ENCODE measurements around the gene BRD3.

Gene BRD3

DNA sequence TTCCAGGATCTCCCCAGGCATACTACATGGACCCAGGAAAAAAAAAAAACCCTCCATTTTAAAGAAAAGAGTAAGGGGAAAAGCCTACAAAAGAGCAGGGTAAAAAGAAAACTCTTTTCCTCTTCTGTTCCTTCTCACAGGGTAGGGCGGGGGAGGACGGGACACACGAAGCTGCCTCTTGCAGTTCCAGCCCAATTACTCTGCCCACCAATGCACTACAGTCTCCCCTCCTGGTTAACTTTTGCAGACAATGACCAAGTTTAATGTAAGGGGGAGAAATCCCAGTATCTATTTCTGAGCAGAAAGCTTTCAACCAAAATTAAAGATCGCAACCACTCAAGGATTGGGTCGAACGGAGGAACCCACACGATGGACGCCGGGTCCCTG, 1.3 kb downstream of the BRD3 start:
- DNase-seq (ENCODE audit: low read depth, low spot score), result no peak

DNA sequence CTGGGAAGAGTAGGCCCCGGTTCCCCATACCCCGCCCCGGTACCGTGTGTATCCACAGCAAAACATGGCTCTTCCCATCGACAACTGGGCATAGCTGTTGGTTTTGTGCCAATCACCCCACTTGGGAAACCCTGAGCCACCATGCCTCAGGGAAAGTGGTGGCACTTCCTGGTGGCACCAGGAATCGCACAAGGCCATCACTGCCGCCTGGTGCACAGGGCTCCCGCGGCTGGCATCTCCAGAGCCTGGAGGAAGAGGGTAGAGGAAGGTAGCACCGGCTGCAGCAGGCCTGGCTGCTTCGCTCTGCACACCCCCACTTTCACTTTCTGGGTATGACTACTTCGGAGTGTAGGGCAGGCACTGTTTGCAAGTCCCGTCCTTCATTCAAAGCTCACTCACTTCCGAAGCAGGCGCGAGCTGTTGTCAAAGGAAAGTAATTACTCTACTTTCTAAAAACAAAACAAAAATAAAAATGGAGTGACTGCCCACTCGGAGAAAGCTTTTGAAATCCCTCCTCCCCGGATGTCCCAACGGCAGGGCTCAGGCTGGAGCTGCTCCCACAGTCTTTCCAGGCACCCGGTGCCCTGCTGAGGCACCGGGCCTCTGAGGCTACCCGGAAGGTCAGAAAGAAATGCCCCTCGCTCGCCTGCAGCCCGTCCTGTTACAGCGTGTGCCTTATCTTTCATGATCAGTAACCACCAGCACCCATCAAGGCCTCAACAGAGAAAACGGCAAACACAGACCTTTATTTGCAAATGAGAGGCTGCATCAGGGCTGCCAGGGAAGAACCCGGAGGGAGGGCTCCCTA, 2.0 kb downstream of the BRD3 start:
- Histone ChIP-seq H3K4me3 (ENCODE audit: insufficient read length, low read depth) (peak overlapping the region; percentile 83), H3K9me3 (ENCODE audit: insufficient read depth, low read length) (no peaks in the 10 kb centered on the region), H3K9ac (ENCODE audit: insufficient read length, low read depth) (peak overlapping the region; percentile 85), H3K36me3 (ENCODE audit: insufficient read depth, insufficient read length, low read length) (peaks cover 25% of the 10 kb centered on the region), H3K27me3 (ENCODE audit: insufficient read depth, insufficient read length) (peaks cover 21% of the 10 kb centered on the region), H3K4me1 (ENCODE audit: insufficient read depth, insufficient read length) (peaks cover 34% of the 10 kb centered on the region)
- no peak for DNase-seq (ENCODE audit: low read depth, low spot score)
- TF ChIP-seq ZNF274 (IDR thresholded peaks at IDR 0.05; ENCODE audit: low read depth, low read length), result no peak
- TF ChIP-seq YY1 (IDR thresholded peaks at IDR 0.05; ENCODE audit: insufficient read depth, insufficient read length), result no peak
- TF ChIP-seq SUZ12 (IDR thresholded peaks at IDR 0.05; ENCODE audit: extremely low read depth, insufficient read depth, insufficient read length), result no peak

More for the DNA sequence above, 1.3 kb downstream of the BRD3 start:
- peaks cover 28% of the 10 kb centered on the region for H3K4me1 ChIP-seq (ENCODE audit: insufficient read depth, insufficient read length)
- no peaks in the 10 kb centered on the region for H3K9me3 ChIP-seq (ENCODE audit: insufficient read depth, low read length)
- H3K4me3 ChIP-seq (ENCODE audit: insufficient read length, low read depth), result peak overlapping the region; percentile 83
- peaks cover 24% of the 10 kb centered on the region for H3K36me3 ChIP-seq (ENCODE audit: insufficient read depth, insufficient read length, low read length)
- H3K27me3 ChIP-seq (ENCODE audit: insufficient read depth, insufficient read length), result peaks cover 25% of the 10 kb centered on the region
- H3K9ac ChIP-seq (ENCODE audit: insufficient read length, low read depth), result peak overlapping the region; percentile 85
- TF ChIP-seq SUZ12 (IDR thresholded peaks at IDR 0.05; ENCODE audit: extremely low read depth, insufficient read depth, insufficient read length), result no peak
- no peak for TF ChIP-seq YY1 (IDR thresholded peaks at IDR 0.05; ENCODE audit: insufficient read depth, insufficient read length)
- no peak for TF ChIP-seq ZNF274 (IDR thresholded peaks at IDR 0.05; ENCODE audit: low read depth, low read length)

DNA sequence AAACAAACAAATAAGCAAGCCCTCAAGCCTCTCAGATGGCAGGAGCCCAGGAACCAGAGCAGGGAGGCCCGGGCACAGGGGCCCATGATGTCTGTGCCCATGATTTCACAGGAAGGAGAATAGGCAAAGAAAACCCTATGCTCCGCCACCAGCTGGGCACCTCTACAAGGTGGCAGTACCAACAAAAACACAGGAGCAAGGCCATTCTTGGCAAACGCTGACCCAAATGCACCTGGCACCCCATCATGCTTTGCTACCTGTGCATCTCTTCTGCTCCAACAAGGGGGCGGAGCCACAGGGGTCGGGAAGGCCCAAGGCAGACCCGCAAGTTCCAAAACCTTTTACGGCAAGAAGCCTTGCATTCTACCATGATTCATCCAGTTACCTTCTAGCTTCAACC, 3.1 kb downstream of the BRD3 start:
- H3K9me3 ChIP-seq (ENCODE audit: insufficient read depth, low read length), result no peaks in the 10 kb centered on the region
- H3K4me3 ChIP-seq (ENCODE audit: insufficient read length, low read depth), result no peak overlapping the region
- no peak for DNase-seq (ENCODE audit: low read depth, low spot score)
- H3K36me3 ChIP-seq (ENCODE audit: insufficient read depth, insufficient read length, low read length), result peaks cover 29% of the 10 kb centered on the region
- H3K27me3 ChIP-seq (ENCODE audit: insufficient read depth, insufficient read length), result peaks cover 10% of the 10 kb centered on the region
- no peak for TF ChIP-seq ZNF274 (IDR thresholded peaks at IDR 0.05; ENCODE audit: low read depth, low read length)
- no peak for TF ChIP-seq YY1 (IDR thresholded peaks at IDR 0.05; ENCODE audit: insufficient read depth, insufficient read length)
- no peak for TF ChIP-seq SUZ12 (IDR thresholded peaks at IDR 0.05; ENCODE audit: extremely low read depth, insufficient read depth, insufficient read length)
- no peak overlapping the region for H3K9ac ChIP-seq (ENCODE audit: insufficient read length, low read depth)
- H3K4me1 ChIP-seq (ENCODE audit: insufficient read depth, insufficient read length), result peaks cover 31% of the 10 kb centered on the region

DNA sequence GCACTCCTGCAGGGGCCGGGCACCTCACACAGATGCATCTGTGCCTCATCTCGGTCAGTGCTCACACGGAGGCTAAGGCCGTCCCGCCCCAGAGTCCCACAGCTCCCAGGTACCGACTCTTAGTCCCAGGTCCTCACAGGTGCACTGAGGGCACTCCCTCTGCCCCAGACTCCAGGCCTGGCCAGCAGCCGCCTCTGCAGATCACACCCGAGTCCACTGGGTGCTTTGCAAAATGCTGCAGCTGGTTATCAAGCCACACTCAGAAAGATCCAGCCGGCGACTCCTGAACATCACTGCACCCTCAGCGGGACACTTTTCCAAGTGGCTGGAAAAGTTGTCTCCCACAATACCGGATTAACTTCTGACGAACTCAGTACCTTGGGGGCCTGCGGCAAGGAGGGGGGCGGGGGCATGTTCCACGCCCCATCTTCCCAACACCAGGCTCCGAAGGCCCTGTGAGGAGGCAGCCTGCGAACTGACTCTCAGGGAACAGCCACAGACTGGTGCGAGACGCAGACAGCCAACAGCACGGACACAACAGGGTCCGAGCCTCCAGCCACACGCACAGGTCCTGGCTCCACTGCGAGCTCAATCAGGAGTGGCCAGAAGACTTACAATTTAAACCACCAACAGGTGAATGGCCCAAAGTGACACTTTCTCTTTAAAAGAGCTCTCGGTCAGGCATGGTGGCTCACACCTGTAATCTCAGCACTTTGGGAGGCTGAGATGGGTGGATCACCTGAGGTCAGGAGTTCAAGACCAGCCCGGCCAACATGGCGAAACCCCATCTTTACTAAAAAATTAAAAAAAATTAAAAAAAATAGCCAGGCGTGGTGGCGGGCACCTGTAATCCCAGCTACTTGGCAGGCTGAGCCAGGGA, 4.0 kb downstream of the BRD3 start:
- no peak for DNase-seq (ENCODE audit: low read depth, low spot score)
- Histone ChIP-seq H3K4me1 (ENCODE audit: insufficient read depth, insufficient read length) (peaks cover 34% of the 10 kb centered on the region), H3K9ac (ENCODE audit: insufficient read length, low read depth) (peak overlapping the region; percentile 57), H3K27me3 (ENCODE audit: insufficient read depth, insufficient read length) (peaks cover 1% of the 10 kb centered on the region), H3K4me3 (ENCODE audit: insufficient read length, low read depth) (no peak overlapping the region), H3K9me3 (ENCODE audit: insufficient read depth, low read length) (no peaks in the 10 kb centered on the region), H3K36me3 (ENCODE audit: insufficient read depth, insufficient read length, low read length) (peaks cover 35% of the 10 kb centered on the region)
- TF ChIP-seq SUZ12 (IDR thresholded peaks at IDR 0.05; ENCODE audit: extremely low read depth, insufficient read depth, insufficient read length), result no peak
- no peak for TF ChIP-seq ZNF274 (IDR thresholded peaks at IDR 0.05; ENCODE audit: low read depth, low read length)
- no peak for TF ChIP-seq YY1 (IDR thresholded peaks at IDR 0.05; ENCODE audit: insufficient read depth, insufficient read length)

DNA sequence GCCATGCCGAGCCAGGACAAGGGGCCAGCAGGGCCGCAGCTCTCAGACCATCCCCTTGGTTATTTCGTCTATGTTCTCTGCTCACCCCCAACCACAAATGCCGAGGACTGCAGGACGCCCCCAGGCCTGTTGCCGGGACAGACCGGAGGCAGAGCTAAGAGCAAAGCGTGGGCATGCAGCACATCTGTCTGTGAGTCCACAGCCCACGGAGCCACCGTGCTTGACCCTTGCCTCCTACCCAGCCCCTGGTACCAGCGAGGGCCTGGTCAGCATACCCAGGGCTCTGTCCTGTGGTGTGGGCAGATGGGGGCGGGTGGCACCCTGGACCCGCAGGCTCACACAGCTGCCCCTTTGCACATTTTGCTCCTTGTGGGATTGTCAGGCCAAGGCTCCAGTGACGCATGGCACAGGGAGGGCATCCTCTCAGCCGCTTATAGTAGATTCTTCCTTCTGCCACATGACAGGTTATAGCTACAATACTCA, 4.7 kb downstream of the BRD3 start:
- peaks cover 37% of the 10 kb centered on the region for H3K4me1 ChIP-seq (ENCODE audit: insufficient read depth, insufficient read length)

DNA sequence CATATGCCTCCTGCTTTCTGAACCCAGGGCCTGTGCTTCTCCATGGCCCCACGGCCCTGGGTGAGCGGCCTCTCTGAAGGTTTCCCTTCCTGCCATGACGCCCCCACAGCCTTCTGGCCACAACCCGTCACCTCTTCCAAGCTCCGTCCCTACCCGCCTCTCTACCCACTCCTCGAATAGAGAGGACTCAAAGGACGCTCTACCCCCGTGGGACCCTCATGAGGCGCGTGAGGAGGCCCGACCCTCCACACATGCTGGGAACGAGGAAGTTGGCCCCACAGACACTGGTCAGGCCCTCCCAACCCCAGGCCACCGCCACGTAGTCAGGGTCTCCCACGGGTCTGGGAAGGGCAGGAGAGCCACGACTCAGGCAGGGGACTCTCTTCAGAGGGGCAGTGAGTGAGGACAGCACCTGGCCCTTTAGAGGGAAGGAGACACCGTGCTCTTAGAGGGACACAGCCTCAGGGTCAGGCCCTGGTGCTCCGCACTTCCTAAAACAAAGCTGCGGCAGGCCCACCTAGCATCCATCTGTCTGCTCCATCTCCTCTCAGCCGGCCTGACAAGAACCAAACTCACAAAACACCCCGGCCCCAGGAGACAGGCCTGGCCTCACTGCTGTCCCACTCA, 5.3 kb downstream of the BRD3 start:
- Histone ChIP-seq H3K27me3 (ENCODE audit: insufficient read depth, insufficient read length) (no peaks in the 10 kb centered on the region), H3K9me3 (ENCODE audit: insufficient read depth, low read length) (no peaks in the 10 kb centered on the region), H3K9ac (ENCODE audit: insufficient read length, low read depth) (no peak overlapping the region), H3K4me3 (ENCODE audit: insufficient read length, low read depth) (no peak overlapping the region), H3K36me3 (ENCODE audit: insufficient read depth, insufficient read length, low read length) (peaks cover 47% of the 10 kb centered on the region), H3K4me1 (ENCODE audit: insufficient read depth, insufficient read length) (peaks cover 41% of the 10 kb centered on the region)
- DNase-seq (ENCODE audit: low read depth, low spot score), result no peak
- TF ChIP-seq YY1 (IDR thresholded peaks at IDR 0.05; ENCODE audit: insufficient read depth, insufficient read length) (no peak), ZNF274 (IDR thresholded peaks at IDR 0.05; ENCODE audit: low read depth, low read length) (no peak), SUZ12 (IDR thresholded peaks at IDR 0.05; ENCODE audit: extremely low read depth, insufficient read depth, insufficient read length) (no peak)

More for the DNA sequence above, 4.7 kb downstream of the BRD3 start:
- H3K4me3 ChIP-seq (ENCODE audit: insufficient read length, low read depth), result no peak overlapping the region
- peaks cover 42% of the 10 kb centered on the region for H3K36me3 ChIP-seq (ENCODE audit: insufficient read depth, insufficient read length, low read length)
- no peaks in the 10 kb centered on the region for H3K9me3 ChIP-seq (ENCODE audit: insufficient read depth, low read length)
- peak overlapping the region; percentile 57 for H3K9ac ChIP-seq (ENCODE audit: insufficient read length, low read depth)
- TF ChIP-seq SUZ12 (IDR thresholded peaks at IDR 0.05; ENCODE audit: extremely low read depth, insufficient read depth, insufficient read length), result no peak
- TF ChIP-seq ZNF274 (IDR thresholded peaks at IDR 0.05; ENCODE audit: low read depth, low read length), result no peak
- no peak for TF ChIP-seq YY1 (IDR thresholded peaks at IDR 0.05; ENCODE audit: insufficient read depth, insufficient read length)
- DNase-seq (ENCODE audit: low read depth, low spot score), result no peak
- H3K27me3 ChIP-seq (ENCODE audit: insufficient read depth, insufficient read length), result no peaks in the 10 kb centered on the region
